Cardiac fibroblast (primary cell): Measurements from ENCODE around the gene ZBTB48.

Experiments
- DNase-seq, 2 donors: peaks; one replicate each; pipeline versions ENCODE4 v3.0.0 to v3.0.0-alpha.2; 2010; ENCODE audit warnings: low read depth in 2 of 2
- H3K4me3 ChIP-seq, 2 donors: replicated peaks in 1 of 2; 1 replicate in 1 of 2; 2 replicates in 1 of 2; pipeline ENCODE4 v1.5.1; 2011; ENCODE audit warnings: low read depth in 2 of 2, low read length in 2 of 2, mild to moderate bottlenecking in 2 of 2, moderate library complexity in 1 of 2
- TF ChIP-seq, protein P1 (sequence below): IDR thresholded peaks from one replicate; pipeline ENCODE4 v1.5.1; 2011; ENCODE audit warnings: low read depth, mild to moderate bottlenecking, low read length, inconsistent platforms

Gene ZBTB48

DNA sequence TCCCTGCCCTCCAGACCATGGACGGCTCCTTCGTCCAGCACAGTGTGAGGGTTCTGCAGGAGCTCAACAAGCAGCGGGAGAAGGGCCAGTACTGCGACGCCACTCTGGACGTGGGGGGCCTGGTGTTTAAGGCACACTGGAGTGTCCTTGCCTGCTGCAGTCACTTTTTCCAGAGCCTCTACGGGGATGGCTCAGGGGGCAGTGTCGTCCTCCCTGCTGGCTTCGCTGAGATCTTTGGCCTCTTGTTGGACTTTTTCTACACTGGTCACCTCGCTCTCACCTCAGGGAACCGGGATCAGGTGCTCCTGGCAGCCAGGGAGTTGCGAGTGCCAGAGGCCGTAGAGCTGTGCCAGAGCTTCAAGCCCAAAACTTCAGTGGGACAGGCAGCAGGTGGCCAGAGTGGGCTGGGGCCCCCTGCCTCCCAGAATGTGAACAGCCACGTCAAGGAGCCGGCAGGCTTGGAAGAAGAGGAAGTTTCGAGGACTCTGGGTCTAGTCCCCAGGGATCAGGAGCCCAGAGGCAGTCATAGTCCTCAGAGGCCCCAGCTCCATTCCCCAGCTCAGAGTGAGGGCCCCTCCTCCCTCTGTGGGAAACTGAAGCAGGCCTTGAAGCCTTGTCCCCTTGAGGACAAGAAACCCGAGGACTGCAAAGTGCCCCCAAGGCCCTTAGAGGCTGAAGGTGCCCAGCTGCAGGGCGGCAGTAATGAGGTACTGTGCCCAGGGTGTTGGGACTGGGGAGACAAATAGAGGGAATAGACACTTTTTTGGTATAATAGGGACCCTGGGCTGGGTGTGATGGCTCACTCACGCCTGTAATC is 1.0 kb downstream of the ZBTB48 start:
- TF ChIP-seq, protein P1, sequence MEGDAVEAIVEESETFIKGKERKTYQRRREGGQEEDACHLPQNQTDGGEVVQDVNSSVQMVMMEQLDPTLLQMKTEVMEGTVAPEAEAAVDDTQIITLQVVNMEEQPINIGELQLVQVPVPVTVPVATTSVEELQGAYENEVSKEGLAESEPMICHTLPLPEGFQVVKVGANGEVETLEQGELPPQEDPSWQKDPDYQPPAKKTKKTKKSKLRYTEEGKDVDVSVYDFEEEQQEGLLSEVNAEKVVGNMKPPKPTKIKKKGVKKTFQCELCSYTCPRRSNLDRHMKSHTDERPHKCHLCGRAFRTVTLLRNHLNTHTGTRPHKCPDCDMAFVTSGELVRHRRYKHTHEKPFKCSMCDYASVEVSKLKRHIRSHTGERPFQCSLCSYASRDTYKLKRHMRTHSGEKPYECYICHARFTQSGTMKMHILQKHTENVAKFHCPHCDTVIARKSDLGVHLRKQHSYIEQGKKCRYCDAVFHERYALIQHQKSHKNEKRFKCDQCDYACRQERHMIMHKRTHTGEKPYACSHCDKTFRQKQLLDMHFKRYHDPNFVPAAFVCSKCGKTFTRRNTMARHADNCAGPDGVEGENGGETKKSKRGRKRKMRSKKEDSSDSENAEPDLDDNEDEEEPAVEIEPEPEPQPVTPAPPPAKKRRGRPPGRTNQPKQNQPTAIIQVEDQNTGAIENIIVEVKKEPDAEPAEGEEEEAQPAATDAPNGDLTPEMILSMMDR = peak; percentile 13
- peak overlapping the region; percentile 80 to 91 for H3K4me3 ChIP-seq
- DNase-seq = peak in 1 of 2 donors; percentile 19

DNA sequence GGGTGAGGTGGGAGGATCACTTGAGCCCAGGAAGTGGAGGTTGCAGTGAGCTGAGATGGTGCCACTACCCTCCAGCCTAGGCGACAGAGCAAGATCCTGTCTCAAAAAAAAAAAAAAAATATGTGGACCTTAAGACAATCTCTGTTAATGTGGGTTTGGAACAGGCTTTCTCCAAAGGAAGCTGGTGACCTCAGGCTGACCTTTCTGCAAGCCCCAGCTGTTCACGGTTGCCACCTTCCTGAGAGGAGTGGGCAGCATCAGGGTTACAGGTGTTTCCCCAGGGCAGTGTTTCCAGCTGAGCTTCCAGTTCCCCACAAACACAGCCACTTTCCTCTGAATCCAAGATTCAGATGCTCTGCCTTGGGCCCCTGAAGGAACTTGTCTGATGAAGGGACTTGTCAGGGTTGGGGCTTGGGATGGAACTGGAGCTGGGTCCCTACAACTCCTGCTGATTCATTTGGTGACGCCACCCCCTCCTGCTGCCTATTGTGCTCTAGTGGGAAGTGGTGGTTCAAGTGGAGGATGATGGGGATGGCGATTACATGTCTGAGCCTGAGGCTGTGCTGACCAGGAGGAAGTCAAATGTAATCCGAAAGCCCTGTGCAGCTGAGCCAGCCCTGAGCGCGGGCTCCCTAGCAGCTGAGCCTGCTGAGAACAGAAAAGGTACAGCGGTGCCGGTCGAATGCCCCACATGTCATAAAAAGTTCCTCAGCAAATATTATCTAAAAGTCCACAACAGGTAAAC is 1.9 kb downstream of the ZBTB48 start:
- no peak overlapping the region for H3K4me3 ChIP-seq
- TF ChIP-seq, protein P1 = no peak
- peak in 1 of 2 donors; percentile 28 for DNase-seq

DNA sequence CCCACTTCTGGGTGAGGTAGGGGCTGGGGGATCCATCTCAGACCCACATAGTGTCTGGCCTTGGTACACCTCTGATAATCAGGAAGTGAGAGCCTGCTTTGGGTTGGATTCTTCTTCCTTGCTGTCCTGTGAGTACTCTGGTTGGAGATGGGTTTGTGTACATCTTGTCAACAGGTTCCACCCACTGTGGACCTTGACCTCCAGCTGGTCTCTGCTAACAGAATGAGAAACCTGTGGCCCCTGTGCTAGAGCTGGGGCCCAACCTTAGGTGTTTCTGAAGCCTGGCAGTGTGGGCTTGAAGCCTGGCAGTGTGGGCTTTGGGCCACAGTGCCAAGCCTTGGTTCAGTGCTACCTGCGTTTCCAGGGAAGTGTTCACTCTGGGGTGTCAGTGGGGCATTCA is 2.6 kb downstream of the ZBTB48 start:
- no peak for DNase-seq
- TF ChIP-seq, protein P1 = no peak
- H3K4me3 ChIP-seq = no peak overlapping the region

DNA sequence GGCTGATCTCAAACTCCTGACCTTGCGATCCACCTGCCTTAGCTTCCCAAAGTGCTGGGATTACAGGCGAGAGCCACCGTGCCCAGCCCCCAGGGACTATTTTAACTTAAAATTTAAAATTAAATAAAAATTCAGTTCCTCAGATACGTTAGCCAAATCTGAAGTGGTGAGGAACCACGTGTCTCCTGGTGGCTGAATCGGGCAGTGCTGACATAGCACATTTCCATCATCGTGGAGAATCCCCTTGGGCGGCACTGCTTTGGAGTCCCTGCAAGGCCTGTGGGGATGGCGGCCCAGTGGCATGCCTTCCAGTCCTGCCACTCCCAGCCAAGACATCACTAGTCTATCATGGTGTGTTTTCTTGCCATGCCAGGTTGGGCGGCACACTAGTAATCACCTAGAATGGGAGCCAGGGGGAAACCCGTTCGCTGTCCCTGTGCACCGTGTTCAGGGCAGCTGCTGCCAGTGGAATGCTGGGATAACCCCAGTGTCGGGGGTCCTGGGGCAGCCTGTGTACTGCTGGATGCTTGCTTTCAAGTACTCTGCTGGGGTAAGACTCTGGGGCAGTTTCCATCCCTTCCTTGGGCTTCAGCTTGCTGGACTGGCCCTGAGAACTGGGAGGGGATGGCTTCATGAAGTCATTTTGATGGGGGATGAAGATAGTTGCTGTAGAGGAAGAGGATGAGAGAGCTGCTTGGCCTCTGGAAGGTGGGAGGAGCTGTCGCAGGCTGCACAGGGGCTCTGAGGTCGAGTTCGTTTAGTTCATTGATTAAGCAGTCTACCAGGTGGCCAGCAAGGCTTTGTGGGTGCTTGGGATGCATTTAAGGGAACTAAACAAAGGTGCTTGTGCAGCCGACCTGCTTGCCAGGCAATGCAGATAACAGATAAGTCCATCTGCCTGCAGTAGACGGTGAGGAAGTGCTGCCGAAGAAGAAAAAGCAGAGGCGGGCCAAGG is 4.6 kb downstream of the ZBTB48 start:
- no peak overlapping the region for H3K4me3 ChIP-seq
- TF ChIP-seq, protein P1 = no peak
- DNase-seq = no peak

DNA sequence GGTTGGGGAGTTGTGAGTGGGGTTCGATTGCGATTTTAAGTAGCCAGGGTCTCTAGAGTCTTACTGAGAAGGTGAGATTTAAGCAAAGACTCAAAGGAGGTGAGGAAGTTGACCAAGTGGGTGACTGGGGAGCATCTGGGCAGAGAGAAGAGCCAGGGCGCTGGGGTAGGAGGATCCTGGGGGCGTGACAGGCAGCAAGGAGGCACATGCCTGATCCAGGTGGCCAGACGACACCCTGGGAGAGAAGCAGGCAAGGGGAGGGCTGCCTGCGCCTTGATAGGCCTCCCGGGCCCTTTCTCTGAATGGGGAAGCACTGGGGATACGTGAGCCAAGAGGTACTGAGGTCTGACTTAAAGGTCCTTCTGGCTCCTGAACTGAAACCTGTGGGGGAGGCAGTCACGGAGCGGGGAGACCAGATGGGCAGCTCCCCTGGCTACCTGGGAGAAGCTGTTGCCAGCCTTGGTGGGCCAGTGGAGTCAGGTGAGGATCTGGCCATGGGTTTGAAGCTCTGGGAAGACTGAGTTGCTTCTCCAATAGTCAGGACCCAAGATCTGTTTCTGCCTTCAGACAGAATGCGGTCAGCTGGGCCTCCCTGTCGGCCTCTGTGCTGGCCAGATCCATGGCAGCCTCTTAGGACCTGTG is 5.4 kb downstream of the ZBTB48 start:
- DNase-seq = no peak
- H3K4me3 ChIP-seq = no peak overlapping the region
- TF ChIP-seq, protein P1 = no peak

DNA sequence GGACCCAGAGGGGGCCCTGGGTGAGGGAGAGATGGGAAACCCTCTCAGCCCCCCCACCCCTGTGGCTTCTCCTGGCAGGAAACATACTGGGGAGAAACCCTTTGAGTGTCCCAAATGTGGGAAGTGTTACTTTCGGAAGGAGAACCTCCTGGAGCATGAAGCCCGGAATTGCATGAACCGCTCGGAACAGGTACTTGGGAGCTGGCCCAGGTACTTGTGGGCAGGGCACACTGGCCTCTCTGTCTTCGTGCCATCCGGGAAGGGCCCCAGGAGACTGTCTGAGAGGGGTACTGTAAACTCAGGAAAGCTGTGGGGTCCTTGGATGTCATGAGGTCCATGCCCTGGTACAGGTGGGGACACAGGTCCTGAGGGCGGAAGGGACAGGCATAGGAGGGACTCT is 6.0 kb downstream of the ZBTB48 start:
- TF ChIP-seq, protein P1 = no peak
- H3K4me3 ChIP-seq = no peak overlapping the region

More for the DNA sequence above, 6.0 kb downstream of the ZBTB48 start:
- DNase-seq = no peak
